ENCODE measurements around the gene RASL12.

- TF ChIP-seq CTCF (IDR thresholded peaks at IDR 0.05) (no peak), POLR2A (IDR thresholded peaks at IDR 0.05) (no peak)
Observed at GRCh38 chr15:65097651-65098263, 30.0 kb upstream of the RASL12 start.

Data from esophagus squamous epithelium (tissue), 4 donors.